DOHH2 (cell line): Measurements from ENCODE around the gene COG1.

ENCODE experiments used
- EZH2phosphoT487 ChIP-seq: fragments of 200-600 bp; sonication (generic); IDR thresholded peaks from 2 replicates; pipeline ENCODE4 v1.6.1; 2017; ENCODE audit warnings: borderline replicate concordance, mild to moderate bottlenecking, antibody characterized with exemption, low read length, moderate library complexity, mixed read lengths
- TF ChIP-seq, protein P1 (sequence below): fragments of 200-600 bp; sonication (generic); IDR thresholded peaks from one replicate; pipeline ENCODE4 v1.5.1; 2014; ENCODE audit warnings: antibody characterized with exemption, mild to moderate bottlenecking, low read depth, low read length; ENCODE audit not compliant: poor library complexity, severe bottlenecking

DNA sequence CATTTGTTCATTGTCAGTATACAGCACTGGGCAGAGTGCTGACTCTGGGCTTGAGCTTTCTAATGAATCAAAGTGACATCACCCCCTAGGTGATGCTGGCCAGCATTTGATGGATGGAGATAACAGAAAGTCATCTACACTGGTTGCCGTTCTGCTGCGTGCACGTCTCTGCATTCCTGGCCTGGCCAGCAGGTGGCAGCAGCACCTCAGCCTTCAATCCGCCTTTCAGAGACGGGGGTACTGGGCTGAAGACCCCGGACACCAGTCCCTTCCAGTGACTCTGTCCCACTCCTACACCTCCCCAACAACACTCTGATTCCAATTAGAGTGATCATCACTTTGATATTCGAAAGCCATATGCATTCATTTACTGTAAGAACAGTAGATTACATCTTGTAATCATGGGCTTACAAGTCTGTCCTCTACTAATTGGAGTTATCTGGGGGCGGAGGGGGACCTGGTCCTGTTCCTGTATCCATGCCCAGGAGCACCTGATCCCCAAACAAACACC lies 62.9 kb downstream of the COG1 start:
- TF ChIP-seq, protein P1, sequence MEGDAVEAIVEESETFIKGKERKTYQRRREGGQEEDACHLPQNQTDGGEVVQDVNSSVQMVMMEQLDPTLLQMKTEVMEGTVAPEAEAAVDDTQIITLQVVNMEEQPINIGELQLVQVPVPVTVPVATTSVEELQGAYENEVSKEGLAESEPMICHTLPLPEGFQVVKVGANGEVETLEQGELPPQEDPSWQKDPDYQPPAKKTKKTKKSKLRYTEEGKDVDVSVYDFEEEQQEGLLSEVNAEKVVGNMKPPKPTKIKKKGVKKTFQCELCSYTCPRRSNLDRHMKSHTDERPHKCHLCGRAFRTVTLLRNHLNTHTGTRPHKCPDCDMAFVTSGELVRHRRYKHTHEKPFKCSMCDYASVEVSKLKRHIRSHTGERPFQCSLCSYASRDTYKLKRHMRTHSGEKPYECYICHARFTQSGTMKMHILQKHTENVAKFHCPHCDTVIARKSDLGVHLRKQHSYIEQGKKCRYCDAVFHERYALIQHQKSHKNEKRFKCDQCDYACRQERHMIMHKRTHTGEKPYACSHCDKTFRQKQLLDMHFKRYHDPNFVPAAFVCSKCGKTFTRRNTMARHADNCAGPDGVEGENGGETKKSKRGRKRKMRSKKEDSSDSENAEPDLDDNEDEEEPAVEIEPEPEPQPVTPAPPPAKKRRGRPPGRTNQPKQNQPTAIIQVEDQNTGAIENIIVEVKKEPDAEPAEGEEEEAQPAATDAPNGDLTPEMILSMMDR = peak; percentile 97
- TF ChIP-seq EZH2phosphoT487 = no peak
